GM12878 (cell line): ENCODE results near the gene TTYH3. TPM values are rescaled to one million over a fixed set of nuclear protein-coding genes. Genes with fewer than 3 reads are reported as not detected.
A peak's percentile ranks its signal among the peaks of the same experiment; 100 is the strongest.

ENCODE experiments used
- BHLHE40 ChIP-seq, 2 experiments: fragments of 450-650 bp in 1 of 2; IDR thresholded peaks; 2 replicates each; pipeline ENCODE4 v1.6.1; 2011 to 2017; ENCODE audit warnings: low read depth in 2 of 2, borderline replicate concordance in 1 of 2, improper control_type of control experiment in 1 of 2, low read length in 1 of 2, mild to moderate bottlenecking in 1 of 2
- CBX5 ChIP-seq: sonication (generic); IDR thresholded peaks from 2 replicates; pipeline ENCODE4 v1.6.1; 2016; ENCODE audit warnings: low read depth, moderate library complexity, mild to moderate bottlenecking, inconsistent platforms
- CHD2 ChIP-seq: IDR thresholded peaks from 2 replicates; pipeline ENCODE4 v1.6.1; 2011; ENCODE audit warnings: low read depth, low read length, improper control_type of control experiment, borderline replicate concordance
- CREB1 ChIP-seq: IDR thresholded peaks from 2 replicates; pipeline ENCODE4 v1.6.1; 2012; ENCODE audit warnings: low read depth, mild to moderate bottlenecking, inconsistent platforms
- CREM ChIP-seq: IDR thresholded peaks from 2 replicates; pipeline ENCODE4 v1.6.1; 2014; ENCODE audit warnings: antibody characterized with exemption, low read depth
- CTCF ChIP-seq, 3 experiments: IDR thresholded peaks in 2 of 3; conservative IDR thresholded peaks in 1 of 3; 2 replicates each; pipeline ENCODE4 v1.5.1; 2011; ENCODE audit warnings: low read depth in 3 of 3, low read length in 3 of 3, mild to moderate bottlenecking in 3 of 3, control low read depth in 2 of 3, moderate library complexity in 2 of 3, inconsistent platforms in 1 of 3, mixed read lengths in 1 of 3; ENCODE audit not compliant: control insufficient read depth in 2 of 3, insufficient read depth in 1 of 3; ENCODE audit errors: extremely low read depth in 1 of 3
- DPF2 ChIP-seq: fragments of 450-650 bp; IDR thresholded peaks from 2 replicates; pipeline ENCODE4 v1.6.1; 2017; ENCODE audit warnings: mild to moderate bottlenecking
- EED ChIP-seq: sonication (generic); IDR thresholded peaks from 2 replicates; pipeline ENCODE4 v1.6.1; 2016; ENCODE audit warnings: antibody characterized with exemption, low read depth
- EP300 ChIP-seq, 2 experiments: fragments of 150-350 bp in 1 of 2; IDR thresholded peaks; 2 replicates each; pipeline ENCODE4 v1.6.1; 2011 to 2012; ENCODE audit warnings: low read depth in 2 of 2, low read length in 2 of 2, borderline replicate concordance in 1 of 2, improper control_type of control experiment in 1 of 2, inconsistent platforms in 1 of 2; ENCODE audit not compliant: control insufficient read depth in 1 of 2
- ETV6 ChIP-seq, 2 experiments: fragments of 450-650 bp in 1 of 2; IDR thresholded peaks in 1 of 2; conservative IDR thresholded peaks in 1 of 2; 2 replicates each; pipeline ENCODE4 v1.6.1; 2014; ENCODE audit warnings: antibody characterized with exemption in 1 of 2, borderline replicate concordance in 1 of 2, low read depth in 1 of 2, mild to moderate bottlenecking in 1 of 2, moderate library complexity in 1 of 2
- EZH2 ChIP-seq: IDR thresholded peaks from 2 replicates; pipeline ENCODE4 v1.6.1; 2012; ENCODE audit warnings: low read depth, mild to moderate bottlenecking, control low read depth, inconsistent platforms, low read length, borderline replicate concordance; ENCODE audit not compliant: control insufficient read depth
- HDAC2 ChIP-seq: fragments of 200-600 bp; sonication (generic); IDR thresholded peaks from 2 replicates; pipeline ENCODE4 v1.6.1; 2017
- KDM1A ChIP-seq: fragments of 200-600 bp; sonication (generic); IDR thresholded peaks from 2 replicates; pipeline ENCODE4 v1.6.1; 2016; ENCODE audit warnings: borderline replicate concordance
- LARP7 ChIP-seq: fragments of 450-650 bp; IDR thresholded peaks from 2 replicates; pipeline ENCODE4 v1.6.1; 2017; ENCODE audit warnings: mild to moderate bottlenecking
- NFXL1 ChIP-seq: fragments of 450-650 bp; IDR thresholded peaks from 2 replicates; pipeline ENCODE4 v1.6.1; 2017; ENCODE audit warnings: antibody characterized with exemption, mild to moderate bottlenecking, borderline replicate concordance
- NR2F1 ChIP-seq: fragments of 450-650 bp; conservative IDR thresholded peaks from 2 replicates; pipeline ENCODE4 v1.6.1; 2017; ENCODE audit warnings: mild to moderate bottlenecking
- PKNOX1 ChIP-seq: fragments of 450-650 bp; IDR thresholded peaks from 2 replicates; pipeline ENCODE4 v1.6.1; 2016; ENCODE audit warnings: mild to moderate bottlenecking
- POU2F2 ChIP-seq: IDR thresholded peaks from 3 replicates; pipeline ENCODE4 v1.6.1; 2011; ENCODE audit warnings: low read depth, mild to moderate bottlenecking, low read length, borderline replicate concordance
- RBBP5 ChIP-seq: fragments of 200-600 bp; sonication (generic); conservative IDR thresholded peaks from 2 replicates; pipeline ENCODE4 v1.6.1; 2016
- RUNX3 ChIP-seq: IDR thresholded peaks from 2 replicates; pipeline ENCODE4 v1.6.1; 2012; ENCODE audit warnings: low read length, inconsistent platforms
- SMC3 ChIP-seq: IDR thresholded peaks from 2 replicates; pipeline ENCODE4 v1.6.1; 2011; ENCODE audit warnings: low read length, improper control_type of control experiment, borderline replicate concordance
- SREBF2 ChIP-seq: IDR thresholded peaks from 2 replicates; pipeline ENCODE4 v1.6.1; 2012; ENCODE audit warnings: mild to moderate bottlenecking, low read length
- ZNF24 ChIP-seq: fragments of 450-650 bp; IDR thresholded peaks from 2 replicates; pipeline ENCODE4 v1.6.1; 2017; ENCODE audit warnings: antibody characterized with exemption, mild to moderate bottlenecking
- ZNF622 ChIP-seq: fragments of 450-650 bp; IDR thresholded peaks from 2 replicates; pipeline ENCODE4 v1.6.1; 2017; ENCODE audit warnings: mild to moderate bottlenecking, inconsistent platforms
- polyA plus RNA-seq, 11 experiments: library from polyadenylated mRNA; depleted of rRNA in 4 of 11; unstranded in 6 of 11; stranded (reverse) in 5 of 11; fragments of >200 nt; fragmentation: Nextera tagmentation in 4 of 11; fragmentation: Illumina TruSeq in 1 of 11; extraction: Ambion mirVana in 4 of 11; extraction: Trizol in 1 of 11; gene quantifications; 1 replicate in 1 of 11; 2 replicates in 10 of 11; pipeline versions ENCODE4 v1.2.1 to v1.2.3, GENCODE V29; 2011 to 2016; ENCODE audit warnings: inconsistent platforms in 2 of 11, missing spikeins in 2 of 11, low read depth in 1 of 11
- total RNA-seq, 4 experiments: library from RNA; depleted of rRNA in 3 of 4; stranded (reverse); fragments of >200 nt in 3 of 4; fragmentation: Illumina TruSeq in 1 of 4; extraction: Trizol in 1 of 4; gene quantifications; 2 replicates each; pipeline versions ENCODE4 v1.2.1 to v1.2.3, GENCODE V29; 2013 to 2021
- TF ChIP-seq, protein P1 (sequence below): IDR thresholded peaks from 2 replicates; pipeline ENCODE4 v1.6.1; 2011; ENCODE audit warnings: low read depth, mild to moderate bottlenecking, low read length, moderate library complexity, borderline replicate concordance; ENCODE audit errors: extremely low read depth

Gene TTYH3
- total and polyA plus RNA-seq, 10 of the 15 experiments (the other 5 are each of a cell fraction or from before 2014, with no cell fraction given), result 0.79 to 71.4 (median 10.5) TPM

DNA sequence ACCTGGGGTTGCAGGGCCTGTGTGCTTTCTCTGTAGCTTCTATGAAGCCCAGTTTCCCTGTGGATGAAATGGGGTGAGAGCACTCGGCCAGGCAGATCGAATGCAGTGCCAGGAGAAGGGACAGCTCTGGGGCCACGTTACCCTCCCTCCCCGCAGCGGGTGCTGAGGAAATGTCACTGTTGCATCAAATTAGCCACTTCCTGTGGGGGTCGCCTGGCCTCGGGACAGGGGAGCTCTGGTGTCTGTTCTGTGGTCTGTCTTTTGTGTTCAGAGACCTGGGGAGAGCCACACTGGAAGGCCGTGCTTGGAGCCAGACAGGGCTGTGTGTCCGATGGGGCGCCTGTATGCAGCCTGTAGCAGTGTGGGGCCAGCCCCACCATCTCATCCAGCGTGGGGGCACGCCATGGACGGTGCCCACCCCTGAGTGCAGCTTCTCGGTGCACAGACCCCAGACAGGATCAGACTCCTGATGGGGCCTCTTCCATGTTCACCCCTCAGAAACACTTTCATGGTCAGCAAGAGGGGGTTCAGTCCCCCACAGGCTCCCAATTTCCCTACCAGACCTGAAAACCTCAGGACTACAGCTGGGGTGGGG lies 13.6 kb downstream of the TTYH3 start (continued):
- TF ChIP-seq EZH2 (no peak), LARP7 (0 out of 2 replicates have a peak, but pooled peaks have one; percentile 15), CTCF (IDR thresholded peaks at IDR 0.05 in 2 of 3, conservative IDR thresholded peaks at IDR 0.05 in 1 of 3; ENCODE audit: control insufficient read depth in 2 of 3, extremely low read depth in 1 of 3, insufficient read depth in 1 of 3, low read depth in 3 of 3, low read length in 3 of 3) (no peak), PKNOX1 (peak; percentile 73), NR2F1 (no peak; the same call in 1 of the 2 replicates), RUNX3 (peak; percentile 90), BHLHE40 (IDR thresholded peaks at IDR 0.05; ENCODE audit: borderline replicate concordance in 1 of 2, low read depth in 2 of 2, low read length in 1 of 2) (0 out of 4 replicates have a peak, but pooled peaks of 1 of the 2 experiments have one; percentile 28), POU2F2 (peak; percentile 12; the same call in 1 of the 3 replicates), KDM1A (no peak), CREB1 (peak; percentile 69; the same call in 1 of the 2 replicates), CREM (peak; percentile 59; the same call in 1 of the 2 replicates), SMC3 (no peak), SREBF2 (no peak), HDAC2 (no peak), NFXL1 (no peak), CHD2 (0 out of 2 replicates have a peak, but pooled peaks have one; percentile 33), CBX5 (no peak), EED (peak; percentile 65), ZNF622 (no peak), RBBP5 (no peak), ETV6 (conservative IDR thresholded peaks at IDR 0.05 in 1 of 2, IDR thresholded peaks at IDR 0.05 in 1 of 2; ENCODE audit: borderline replicate concordance in 1 of 2, low read depth in 1 of 2) (peak in 1 of 2 experiments; percentile 50; a peak in 2 of 4 replicates), ZNF24 (no peak), EP300 (IDR thresholded peaks at IDR 0.05; ENCODE audit: borderline replicate concordance in 1 of 2, control insufficient read depth in 1 of 2, low read depth in 2 of 2, low read length in 2 of 2) (peak in 1 of 2 experiments; percentile 20; a peak in 1 of 4 replicates), DPF2 (no peak)
- TF ChIP-seq, protein P1, sequence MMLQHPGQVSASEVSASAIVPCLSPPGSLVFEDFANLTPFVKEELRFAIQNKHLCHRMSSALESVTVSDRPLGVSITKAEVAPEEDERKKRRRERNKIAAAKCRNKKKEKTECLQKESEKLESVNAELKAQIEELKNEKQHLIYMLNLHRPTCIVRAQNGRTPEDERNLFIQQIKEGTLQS, result no peak
